ENCODE results near the gene IGFBP2.

IGFBP2 gene

DNA sequence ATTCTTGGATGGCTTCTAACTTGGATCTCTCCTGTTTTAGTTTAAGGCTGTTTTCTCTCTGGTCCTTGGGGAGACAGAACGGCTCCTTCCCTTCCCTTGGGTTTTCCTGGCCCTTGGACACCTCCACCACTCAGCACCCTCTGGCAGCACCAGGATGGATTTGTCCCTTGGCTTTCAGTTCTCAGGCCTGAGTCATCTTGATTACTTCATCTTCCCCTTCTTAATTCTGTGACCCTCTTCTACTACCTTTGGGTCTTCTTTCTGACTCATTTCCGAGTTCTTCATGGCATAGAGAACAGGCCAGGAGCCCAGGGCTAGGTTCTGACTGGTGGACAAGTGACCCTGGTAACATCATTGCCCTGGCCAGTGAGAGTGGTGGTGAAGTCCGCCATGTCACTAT, 14.9 kb downstream of the IGFBP2 start:
- no peak for TF ChIP-seq CTCF (IDR thresholded peaks at IDR 0.05; ENCODE audit: unreplicated experiment in 3 of 3)
- no peaks in the 10 kb centered on the region for H3K27me3 Mint-ChIP-seq (ENCODE audit: low read depth)
- H3K36me3 Mint-ChIP-seq (ENCODE audit: low read depth): peaks cover 44% of the 10 kb centered on the region

GRCh38 chr2:216649574-216649973, 16.4 kb downstream of the IGFBP2 start:
- H3K27me3 Mint-ChIP-seq (ENCODE audit: low read depth): no peaks in the 10 kb centered on the region
- H3K4me3 Mint-ChIP-seq: no peak overlapping the region
- H3K27ac Mint-ChIP-seq: peak overlapping the region; percentile 59 to 85 (median 79)
- H3K36me3 Mint-ChIP-seq (ENCODE audit: low read depth): peaks cover 38% of the 10 kb centered on the region
- no peak for TF ChIP-seq CTCF (IDR thresholded peaks at IDR 0.05; ENCODE audit: unreplicated experiment in 3 of 3)
- H3K9me3 Mint-ChIP-seq: no peaks in the 10 kb centered on the region
- peaks cover 70% of the 10 kb centered on the region for H3K4me1 Mint-ChIP-seq

More for the DNA sequence above, 14.9 kb downstream of the IGFBP2 start:
- no peak overlapping the region for H3K4me3 Mint-ChIP-seq
- H3K9me3 Mint-ChIP-seq: no peaks in the 10 kb centered on the region
- H3K4me1 Mint-ChIP-seq: peaks cover 71% of the 10 kb centered on the region
- H3K27ac Mint-ChIP-seq: peak overlapping the region; percentile 4 to 36 (median 10)

DNA sequence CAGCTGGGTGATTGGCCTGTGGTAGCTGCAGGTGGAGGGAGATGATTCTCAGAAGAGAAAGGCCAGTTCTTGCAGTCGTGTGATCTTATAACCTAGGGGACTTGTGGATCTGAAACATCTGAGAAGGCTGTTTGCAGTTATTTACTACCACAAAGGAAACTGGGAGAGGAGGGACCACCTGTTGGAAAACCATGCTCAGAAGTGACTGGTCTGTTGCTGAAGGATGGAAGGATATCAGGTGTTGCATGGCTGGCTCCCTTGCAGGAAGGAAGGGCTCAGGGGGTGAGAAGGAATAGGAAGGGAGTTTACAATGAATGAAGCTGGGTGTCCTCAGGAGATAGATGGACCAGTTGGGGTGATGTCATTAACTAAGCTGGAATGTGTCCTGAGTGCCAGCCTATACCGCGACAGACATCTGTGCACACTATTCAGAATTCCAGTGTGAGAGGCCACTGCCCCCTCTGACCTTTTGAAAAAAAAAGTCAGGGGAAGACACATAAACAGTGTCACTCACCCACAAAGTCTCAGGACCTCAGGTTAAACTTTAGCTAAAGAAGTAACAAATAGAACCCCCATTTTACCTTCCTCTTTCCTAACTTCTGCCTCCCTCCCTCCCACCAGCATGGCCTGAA, 17.5 kb downstream of the IGFBP2 start:
- Mint-ChIP-seq H3K9me3 (no peaks in the 10 kb centered on the region), H3K27ac (peak overlapping the region; percentile 78 to 81 (median 79)), H3K4me1 (peaks cover 62% of the 10 kb centered on the region), H3K36me3 (ENCODE audit: low read depth) (peaks cover 32% of the 10 kb centered on the region), H3K4me3 (no peak overlapping the region), H3K27me3 (ENCODE audit: low read depth) (no peaks in the 10 kb centered on the region)
- no peak for TF ChIP-seq CTCF (IDR thresholded peaks at IDR 0.05; ENCODE audit: unreplicated experiment in 3 of 3)

- TF ChIP-seq CTCF (IDR thresholded peaks at IDR 0.05; ENCODE audit: unreplicated experiment in 3 of 3): no peak
- H3K4me3 Mint-ChIP-seq: no peak overlapping the region
- peaks cover 25% of the 10 kb centered on the region for H3K36me3 Mint-ChIP-seq (ENCODE audit: low read depth)
- no peaks in the 10 kb centered on the region for H3K27me3 Mint-ChIP-seq (ENCODE audit: low read depth)
- H3K9me3 Mint-ChIP-seq: no peaks in the 10 kb centered on the region
- H3K4me1 Mint-ChIP-seq: peaks cover 56% of the 10 kb centered on the region
- H3K27ac Mint-ChIP-seq: peak overlapping the region; percentile 78 to 81 (median 79)
Measured at GRCh38 chr2:216651351-216651881, 18.2 kb downstream of the IGFBP2 start.

- Mint-ChIP-seq H3K27me3 (ENCODE audit: low read depth) (no peaks in the 10 kb centered on the region), H3K4me3 (no peak overlapping the region), H3K9me3 (no peaks in the 10 kb centered on the region), H3K27ac (peak overlapping the region; percentile 36 to 88 (median 44)), H3K36me3 (ENCODE audit: low read depth) (peaks cover 24% of the 10 kb centered on the region), H3K4me1 (peaks cover 52% of the 10 kb centered on the region)
- no peak for TF ChIP-seq CTCF (IDR thresholded peaks at IDR 0.05; ENCODE audit: unreplicated experiment in 3 of 3)
Measured at GRCh38 chr2:216652566-216652965, 19.3 kb downstream of the IGFBP2 start.

All from nephron (organoid).